Measurements from ENCODE around the gene BTBD9. TPM values are rescaled to one million over a fixed set of nuclear protein-coding genes. Genes with fewer than 3 reads are reported as not detected.

Gene BTBD9
- total RNA-seq, 1 donor from 2014 or later = 18.1 TPM

DNA sequence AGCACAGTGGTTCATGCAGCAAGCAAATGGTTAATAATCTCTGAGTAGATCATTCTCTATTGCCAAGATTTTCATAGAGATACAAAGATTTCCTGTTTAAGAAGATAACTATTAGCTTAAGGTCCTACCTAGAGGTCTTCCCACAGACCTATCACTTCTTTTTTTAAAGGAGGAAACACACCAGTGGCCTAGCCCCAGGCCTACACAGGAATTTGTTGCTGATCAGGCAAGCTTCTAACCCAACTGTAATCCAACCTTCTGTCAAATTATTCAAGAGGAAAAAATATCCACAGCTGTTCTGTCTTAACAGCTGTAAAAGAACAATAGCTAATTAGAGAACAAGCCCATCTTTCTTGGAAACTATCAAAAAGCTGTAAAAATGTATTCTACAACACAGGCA lies 332.8 kb downstream of the BTBD9 start:
- H3K27me3 Mint-ChIP-seq (ENCODE audit: unreplicated experiment) = no peaks in the 10 kb centered on the region
- DNase-seq (ENCODE audit: extremely low spot score, unreplicated experiment) = no peak
- no peak overlapping the region for H3K27ac Mint-ChIP-seq (ENCODE audit: unreplicated experiment)

DNA sequence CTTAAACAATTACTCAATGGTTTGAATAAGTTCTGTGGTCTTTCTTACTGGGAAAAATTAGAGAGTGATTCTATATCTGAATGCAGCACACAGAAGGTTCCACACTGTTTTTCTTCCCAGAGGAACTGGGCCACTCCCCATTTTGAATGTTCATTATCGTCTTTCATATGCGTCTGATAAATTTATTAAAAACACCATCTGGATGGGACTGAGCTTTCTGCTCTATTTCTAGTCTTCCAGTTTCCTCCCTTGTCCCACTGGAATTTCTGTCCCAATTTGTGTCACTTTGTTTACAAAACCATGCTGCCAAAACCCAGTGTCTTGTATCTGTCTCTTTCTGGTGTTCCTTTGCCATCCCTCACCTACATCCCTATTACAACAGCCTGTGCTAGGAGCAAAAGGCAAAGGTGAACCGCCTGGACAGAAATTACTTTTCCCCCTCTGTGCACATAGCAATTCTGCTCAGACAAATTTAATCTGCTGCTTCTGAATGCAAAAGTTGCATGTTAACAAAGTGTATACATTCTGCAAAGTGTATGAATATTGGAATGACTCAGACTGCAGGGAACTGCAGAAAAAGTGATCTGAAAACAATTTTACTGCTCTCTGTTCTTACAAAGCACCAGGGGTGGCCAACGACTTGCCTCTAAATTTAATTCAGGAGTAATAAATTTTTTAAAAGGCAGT lies 333.6 kb downstream of the BTBD9 start:
- Mint-ChIP-seq H3K9me3 (ENCODE audit: unreplicated experiment) (no peaks in the 10 kb centered on the region), H3K4me1 (ENCODE audit: unreplicated experiment) (peaks cover 10% of the 10 kb centered on the region), H3K27me3 (ENCODE audit: unreplicated experiment) (no peaks in the 10 kb centered on the region), H3K4me3 (ENCODE audit: unreplicated experiment) (no peak overlapping the region), H3K36me3 (ENCODE audit: unreplicated experiment) (no peaks in the 10 kb centered on the region), H3K27ac (ENCODE audit: unreplicated experiment) (no peak overlapping the region)
- no peak for DNase-seq (ENCODE audit: extremely low spot score, unreplicated experiment)
- no peak for TF ChIP-seq CTCF (IDR thresholded peaks at IDR 0.05)

More for the DNA sequence above, 332.8 kb downstream of the BTBD9 start:
- Mint-ChIP-seq H3K36me3 (ENCODE audit: unreplicated experiment) (no peaks in the 10 kb centered on the region), H3K9me3 (ENCODE audit: unreplicated experiment) (no peaks in the 10 kb centered on the region), H3K4me3 (ENCODE audit: unreplicated experiment) (no peak overlapping the region), H3K4me1 (ENCODE audit: unreplicated experiment) (peaks cover 10% of the 10 kb centered on the region)
- TF ChIP-seq CTCF (IDR thresholded peaks at IDR 0.05) = no peak

DNA sequence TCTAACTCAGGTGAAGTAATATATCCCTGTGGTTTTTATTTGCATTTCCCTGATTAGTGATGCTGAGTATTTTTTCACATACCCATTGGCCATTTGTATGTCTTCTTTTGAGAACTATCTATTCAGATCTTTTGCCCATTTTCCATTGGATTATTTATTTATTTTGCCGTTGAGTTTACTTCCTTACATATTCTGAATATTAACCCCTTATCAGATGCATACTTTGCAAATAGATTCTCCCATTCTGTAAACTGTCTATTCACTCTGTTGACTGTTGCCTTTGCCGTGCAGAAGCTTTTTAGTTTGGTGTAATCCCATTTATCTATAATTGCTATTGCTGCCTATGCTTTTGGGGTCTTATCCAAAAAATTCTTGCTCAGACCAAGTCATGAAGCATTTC lies 336.9 kb downstream of the BTBD9 start:
- Mint-ChIP-seq H3K27ac (ENCODE audit: unreplicated experiment) (no peak overlapping the region), H3K36me3 (ENCODE audit: unreplicated experiment) (no peaks in the 10 kb centered on the region), H3K4me3 (ENCODE audit: unreplicated experiment) (no peak overlapping the region), H3K27me3 (ENCODE audit: unreplicated experiment) (no peaks in the 10 kb centered on the region), H3K4me1 (ENCODE audit: unreplicated experiment) (peaks cover 10% of the 10 kb centered on the region), H3K9me3 (ENCODE audit: unreplicated experiment) (no peaks in the 10 kb centered on the region)
- no peak for DNase-seq (ENCODE audit: extremely low spot score, unreplicated experiment)
- no peak for TF ChIP-seq CTCF (IDR thresholded peaks at IDR 0.05)

DNA sequence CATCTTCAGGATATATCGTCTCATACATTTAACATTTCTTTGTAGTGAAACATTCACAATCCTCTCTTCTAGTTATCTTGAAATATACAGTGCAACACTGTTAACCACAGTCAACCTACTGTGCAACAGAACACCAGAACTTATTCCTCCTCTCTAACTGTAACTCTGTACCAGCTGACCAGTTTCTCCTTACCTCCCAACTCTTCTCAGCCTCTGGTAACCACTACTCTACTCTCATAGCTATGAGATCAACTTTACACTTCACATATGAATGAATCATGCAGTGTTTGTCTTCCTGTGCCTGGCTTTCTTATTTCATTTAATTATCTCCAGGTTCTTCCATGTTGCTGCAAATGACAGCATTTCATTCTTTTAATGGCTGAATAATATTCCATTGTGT lies 337.6 kb downstream of the BTBD9 start:
- Mint-ChIP-seq H3K4me1 (ENCODE audit: unreplicated experiment) (peaks cover 8% of the 10 kb centered on the region), H3K27me3 (ENCODE audit: unreplicated experiment) (no peaks in the 10 kb centered on the region), H3K9me3 (ENCODE audit: unreplicated experiment) (no peaks in the 10 kb centered on the region), H3K4me3 (ENCODE audit: unreplicated experiment) (no peak overlapping the region), H3K27ac (ENCODE audit: unreplicated experiment) (no peak overlapping the region), H3K36me3 (ENCODE audit: unreplicated experiment) (no peaks in the 10 kb centered on the region)
- no peak for TF ChIP-seq CTCF (IDR thresholded peaks at IDR 0.05)
- no peak for DNase-seq (ENCODE audit: extremely low spot score, unreplicated experiment)

DNA sequence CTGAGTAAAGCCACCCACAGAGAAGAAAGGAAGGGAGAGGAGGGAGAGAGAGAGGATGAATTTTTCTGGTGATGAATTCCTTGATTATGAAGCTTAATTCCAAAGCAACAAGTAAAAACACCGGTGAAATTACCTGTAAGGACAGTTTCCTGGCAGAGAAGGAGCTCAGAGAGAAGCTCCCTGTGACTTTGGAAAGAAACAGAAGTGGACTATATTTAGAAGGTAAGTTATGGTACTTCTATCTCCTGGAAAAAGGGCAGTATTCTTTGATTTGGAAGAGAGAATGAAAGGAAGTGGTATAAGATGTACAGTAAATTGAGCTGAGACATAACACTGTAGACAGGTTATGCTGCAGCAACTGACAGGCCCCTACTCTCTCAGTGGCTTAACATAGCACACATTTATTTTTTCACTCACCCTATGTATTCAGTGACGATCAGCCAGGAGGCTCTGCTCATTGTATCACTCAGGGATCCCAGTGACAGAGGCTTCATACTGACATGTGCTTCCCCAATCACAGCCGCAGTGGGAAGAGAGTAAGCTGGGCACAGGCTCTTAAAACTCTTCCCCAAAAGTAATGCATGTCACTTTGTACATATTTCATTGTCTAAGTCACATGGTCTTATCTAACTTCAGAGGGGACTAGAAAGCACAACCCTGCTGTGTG lies 349.5 kb downstream of the BTBD9 start:
- no peaks in the 10 kb centered on the region for H3K4me1 Mint-ChIP-seq (ENCODE audit: unreplicated experiment)
- H3K9me3 Mint-ChIP-seq (ENCODE audit: unreplicated experiment) = peaks cover 12% of the 10 kb centered on the region
- TF ChIP-seq CTCF (IDR thresholded peaks at IDR 0.05) = no peak
- DNase-seq (ENCODE audit: extremely low spot score, unreplicated experiment) = no peak
- H3K27me3 Mint-ChIP-seq (ENCODE audit: unreplicated experiment) = no peaks in the 10 kb centered on the region
- H3K27ac Mint-ChIP-seq (ENCODE audit: unreplicated experiment) = no peak overlapping the region
- peaks cover 13% of the 10 kb centered on the region for H3K36me3 Mint-ChIP-seq (ENCODE audit: unreplicated experiment)
- no peak overlapping the region for H3K4me3 Mint-ChIP-seq (ENCODE audit: unreplicated experiment)

Data from osteocyte (in vitro differentiated cells).